ENCODE results near the gene WDFY2.

DNA sequence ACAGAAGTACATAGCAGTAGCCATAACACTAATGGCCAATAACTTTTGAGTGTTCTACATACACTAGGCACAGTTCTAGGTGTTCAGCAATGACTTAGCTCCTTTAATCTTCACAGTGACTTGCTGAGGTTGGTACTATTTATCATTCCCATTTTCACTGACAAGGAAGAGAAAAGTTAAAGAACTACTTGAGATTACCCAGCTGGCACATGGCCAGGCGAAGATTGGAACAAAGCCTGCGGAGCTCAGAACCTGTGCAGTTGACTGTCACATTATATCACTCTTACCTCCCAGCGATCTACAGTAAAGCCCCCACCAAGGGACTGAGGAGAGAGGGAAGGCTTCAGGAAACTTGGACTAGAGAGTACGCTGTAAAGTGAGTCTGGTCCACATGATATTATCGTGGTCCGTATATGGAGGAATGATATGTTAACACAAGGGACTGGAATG, 42.4 kb upstream of the WDFY2 start:
- TF ChIP-seq, protein P1, sequence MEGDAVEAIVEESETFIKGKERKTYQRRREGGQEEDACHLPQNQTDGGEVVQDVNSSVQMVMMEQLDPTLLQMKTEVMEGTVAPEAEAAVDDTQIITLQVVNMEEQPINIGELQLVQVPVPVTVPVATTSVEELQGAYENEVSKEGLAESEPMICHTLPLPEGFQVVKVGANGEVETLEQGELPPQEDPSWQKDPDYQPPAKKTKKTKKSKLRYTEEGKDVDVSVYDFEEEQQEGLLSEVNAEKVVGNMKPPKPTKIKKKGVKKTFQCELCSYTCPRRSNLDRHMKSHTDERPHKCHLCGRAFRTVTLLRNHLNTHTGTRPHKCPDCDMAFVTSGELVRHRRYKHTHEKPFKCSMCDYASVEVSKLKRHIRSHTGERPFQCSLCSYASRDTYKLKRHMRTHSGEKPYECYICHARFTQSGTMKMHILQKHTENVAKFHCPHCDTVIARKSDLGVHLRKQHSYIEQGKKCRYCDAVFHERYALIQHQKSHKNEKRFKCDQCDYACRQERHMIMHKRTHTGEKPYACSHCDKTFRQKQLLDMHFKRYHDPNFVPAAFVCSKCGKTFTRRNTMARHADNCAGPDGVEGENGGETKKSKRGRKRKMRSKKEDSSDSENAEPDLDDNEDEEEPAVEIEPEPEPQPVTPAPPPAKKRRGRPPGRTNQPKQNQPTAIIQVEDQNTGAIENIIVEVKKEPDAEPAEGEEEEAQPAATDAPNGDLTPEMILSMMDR (IDR thresholded peaks at IDR 0.05; ENCODE audit: low read depth, low read length): no peak
- TF ChIP-seq EZH2phosphoT487 (IDR thresholded peaks at IDR 0.05; ENCODE audit: low read depth): no peak
